Transverse colon (tissue), 3 donors: Measurements from ENCODE around the gene C17orf100.

Source experiments
- POLR2A ChIP-seq: fragments of 450-650 bp; IDR thresholded peaks from one replicate; pipeline ENCODE4 v1.6.1; 2016; ENCODE audit warnings: antibody characterized with exemption, mild to moderate bottlenecking, moderate library complexity
- TF ChIP-seq, protein P1 (sequence below), 5 experiments: fragments of 200-600 bp in 3 of 5; fragments of 450-650 bp in 2 of 5; sonication (generic) in 3 of 5; IDR thresholded peaks; 1 replicate in 2 of 5; 2 replicates in 3 of 5; pipeline ENCODE4 v1.5.1; 2016 to 2017; ENCODE audit warnings: antibody characterized with exemption in 5 of 5, inconsistent platforms in 3 of 5, mild to moderate bottlenecking in 2 of 5, moderate library complexity in 1 of 5

DNA sequence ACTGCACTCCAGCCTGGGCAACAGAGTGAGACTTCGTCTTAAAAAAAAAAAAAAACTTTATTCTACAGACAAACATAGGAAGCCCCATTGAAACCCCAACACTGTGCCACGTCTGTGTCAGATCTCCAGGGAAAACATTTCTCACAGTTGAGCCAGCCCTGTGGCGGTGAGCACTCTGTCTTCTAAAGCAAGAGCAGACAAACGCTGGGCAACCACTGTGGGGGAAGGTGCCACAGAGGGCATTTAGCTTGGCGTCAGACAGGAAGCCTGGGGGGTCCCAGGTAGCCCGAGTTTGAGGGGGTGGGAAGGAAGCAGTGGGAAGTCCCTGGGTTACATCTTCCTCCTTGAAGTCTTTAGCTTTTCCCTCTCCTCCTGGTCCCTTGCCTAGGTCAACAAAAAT lies 16.0 kb downstream of the C17orf100 start:
- TF ChIP-seq, protein P1, sequence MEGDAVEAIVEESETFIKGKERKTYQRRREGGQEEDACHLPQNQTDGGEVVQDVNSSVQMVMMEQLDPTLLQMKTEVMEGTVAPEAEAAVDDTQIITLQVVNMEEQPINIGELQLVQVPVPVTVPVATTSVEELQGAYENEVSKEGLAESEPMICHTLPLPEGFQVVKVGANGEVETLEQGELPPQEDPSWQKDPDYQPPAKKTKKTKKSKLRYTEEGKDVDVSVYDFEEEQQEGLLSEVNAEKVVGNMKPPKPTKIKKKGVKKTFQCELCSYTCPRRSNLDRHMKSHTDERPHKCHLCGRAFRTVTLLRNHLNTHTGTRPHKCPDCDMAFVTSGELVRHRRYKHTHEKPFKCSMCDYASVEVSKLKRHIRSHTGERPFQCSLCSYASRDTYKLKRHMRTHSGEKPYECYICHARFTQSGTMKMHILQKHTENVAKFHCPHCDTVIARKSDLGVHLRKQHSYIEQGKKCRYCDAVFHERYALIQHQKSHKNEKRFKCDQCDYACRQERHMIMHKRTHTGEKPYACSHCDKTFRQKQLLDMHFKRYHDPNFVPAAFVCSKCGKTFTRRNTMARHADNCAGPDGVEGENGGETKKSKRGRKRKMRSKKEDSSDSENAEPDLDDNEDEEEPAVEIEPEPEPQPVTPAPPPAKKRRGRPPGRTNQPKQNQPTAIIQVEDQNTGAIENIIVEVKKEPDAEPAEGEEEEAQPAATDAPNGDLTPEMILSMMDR (IDR thresholded peaks at IDR 0.05) = no peak
- no peak for TF ChIP-seq POLR2A
